GM12878 (cell line): ENCODE measurements around the gene LRP10. TPM values are rescaled to one million over a fixed set of nuclear protein-coding genes. Genes with fewer than 3 reads are reported as not detected.

Experiments
- ATAC-seq: fragments of 200-7000 bp; cut with Tn5 transposase; 3 replicates; pipeline ENCODE4 v1.9.1; 2020; ENCODE audit warnings: mild to moderate bottlenecking, moderate library complexity
- BruUV-seq: library from RNA; stranded (reverse); fragments of 400-500 nt; replicated peaks from 2 replicates; lab custom pipeline; 2021; lab: Mats Ljungman, UMichigan
- CTCF ChIA-PET: fragments of 300-600 bp; sonication (Branson Sonifier 250); formaldehyde crosslinking; extraction: SDS; loops from one replicate; lab custom pipeline; 2021; ENCODE audit warnings: inconsistent platforms; lab: Yijun Ruan, JAX
- POLR2A ChIA-PET: fragments of 350-600 bp; formaldehyde crosslinking; extraction: SDS; loops from one replicate; lab custom pipeline; 2021; ENCODE audit warnings: inconsistent platforms; lab: Charles Lee
- RAD21 ChIA-PET: fragments of 300-600 bp; sonication (Branson Sonifier 250); formaldehyde crosslinking; loops from one replicate; lab custom pipeline; 2023; ENCODE audit warnings: antibody characterized with exemption; ENCODE audit not compliant: unreplicated experiment; lab: Charles Lee
- SMC1A ChIA-PET: fragments of 300-600 bp; sonication (Branson Sonifier 250); formaldehyde crosslinking; loops from one replicate; lab custom pipeline; 2023; ENCODE audit not compliant: unreplicated experiment, uncharacterized antibody; lab: Charles Lee
- DNase-seq: peaks from one replicate; pipeline ENCODE4 v3.0.0-alpha.2; 2011; ENCODE audit warnings: low read depth, low spot score
- FAIRE-seq: peaks from 3 replicates; lab custom pipeline; 2011; peaks lifted over from hg19 to GRCh38; lab: Jason Lieb, UNC
- H2AFZ ChIP-seq: 2 replicates; pipeline ENCODE4 v1.6.0; 2011; ENCODE audit warnings: low read depth, low read length, control low read depth; ENCODE audit not compliant: control insufficient read depth
- H3K27ac ChIP-seq: 2 replicates; pipeline ENCODE4 v1.5.1; 2011; ENCODE audit warnings: control low read depth; ENCODE audit not compliant: control insufficient read depth, insufficient read depth
- H3K27me3 ChIP-seq, 2 experiments: replicated peaks in 1 of 2; 2 replicates each; pipeline versions ENCODE4 v1.6.0 to v1.6.1; 2011; ENCODE audit warnings: low read length in 1 of 2; ENCODE audit not compliant: control insufficient read depth in 2 of 2, insufficient read depth in 2 of 2
- H3K36me3 ChIP-seq, 2 experiments: 2 replicates each; pipeline ENCODE4 v1.5.1; 2011; ENCODE audit warnings: low read length in 1 of 2; ENCODE audit not compliant: control insufficient read depth in 2 of 2, insufficient read depth in 2 of 2
- H3K4me1 ChIP-seq: 2 replicates; pipeline ENCODE4 v1.6.1; 2011; ENCODE audit warnings: mild to moderate bottlenecking, low read length, moderate library complexity, mixed read lengths; ENCODE audit not compliant: control insufficient read depth, insufficient read depth
- H3K4me2 ChIP-seq: 2 replicates; pipeline ENCODE4 v1.6.0; 2011; ENCODE audit warnings: control low read depth; ENCODE audit not compliant: control insufficient read depth, insufficient read depth
- H3K4me3 ChIP-seq: fragments of 200-600 bp; sonication (generic); 2 replicates; pipeline ENCODE4 v1.5.1; 2016
- H3K79me2 ChIP-seq: 2 replicates; pipeline ENCODE4 v1.6.0; 2011; ENCODE audit warnings: low read length; ENCODE audit not compliant: control insufficient read depth, insufficient read depth
- H3K9ac ChIP-seq: 2 replicates; pipeline ENCODE4 v1.8.0; 2011; ENCODE audit warnings: low read length, control low read depth, mixed read lengths; ENCODE audit not compliant: control insufficient read depth, insufficient read depth
- H3K9me3 ChIP-seq: replicated peaks from 3 replicates; pipeline ENCODE4 v1.5.1; 2011; ENCODE audit warnings: mild to moderate bottlenecking, low read length; ENCODE audit not compliant: control insufficient read depth, insufficient read depth
- H4K20me1 ChIP-seq: 2 replicates; pipeline ENCODE4 v1.6.0; 2011; ENCODE audit not compliant: control insufficient read depth, insufficient read depth
- ATF3 ChIP-seq: IDR thresholded peaks from 2 replicates; pipeline ENCODE4 v1.6.1; 2011; ENCODE audit warnings: low read depth, mild to moderate bottlenecking, low read length, moderate library complexity, borderline replicate concordance; ENCODE audit errors: extremely low read depth
- BCL3 ChIP-seq: IDR thresholded peaks from 2 replicates; pipeline ENCODE4 v1.6.1; 2011; ENCODE audit warnings: borderline replicate concordance, low read depth, mild to moderate bottlenecking, moderate library complexity, low read length; ENCODE audit not compliant: insufficient read depth, poor library complexity, severe bottlenecking
- CBX5 ChIP-seq: sonication (generic); IDR thresholded peaks from 2 replicates; pipeline ENCODE4 v1.6.1; 2016; ENCODE audit warnings: low read depth, moderate library complexity, mild to moderate bottlenecking, inconsistent platforms
- CHD2 ChIP-seq: IDR thresholded peaks from 2 replicates; pipeline ENCODE4 v1.6.1; 2011; ENCODE audit warnings: low read depth, low read length, improper control_type of control experiment, borderline replicate concordance
- FOXM1 ChIP-seq: IDR thresholded peaks from 2 replicates; pipeline ENCODE4 v1.6.1; 2012; ENCODE audit warnings: low read depth, mild to moderate bottlenecking, inconsistent platforms, low read length, moderate library complexity
- MXI1 ChIP-seq: fragments of 150-350 bp; IDR thresholded peaks from 2 replicates; pipeline ENCODE4 v1.6.1; 2011; ENCODE audit warnings: low read depth, mild to moderate bottlenecking, inconsistent platforms, low read length, improper control_type of control experiment
- NBN ChIP-seq: fragments of 450-650 bp; IDR thresholded peaks from 2 replicates; pipeline ENCODE4 v1.6.1; 2016
- RELB ChIP-seq: fragments of 450-650 bp; IDR thresholded peaks from 2 replicates; pipeline ENCODE4 v1.6.1; 2017; ENCODE audit warnings: low read depth, mild to moderate bottlenecking, moderate library complexity
- REST ChIP-seq: IDR thresholded peaks from 2 replicates; pipeline ENCODE4 v1.6.1; 2012; ENCODE audit warnings: mild to moderate bottlenecking, low read depth, low read length
- SIN3A ChIP-seq: IDR thresholded peaks from 2 replicates; pipeline ENCODE4 v1.6.1; 2012; ENCODE audit warnings: low read depth, low read length, improper control_type of control experiment
- SMC3 ChIP-seq: IDR thresholded peaks from 2 replicates; pipeline ENCODE4 v1.6.1; 2011; ENCODE audit warnings: low read length, improper control_type of control experiment, borderline replicate concordance
- STAT1 ChIP-seq: fragments of 450-650 bp; conservative IDR thresholded peaks from 2 replicates; pipeline ENCODE4 v1.6.1; 2014; ENCODE audit warnings: antibody characterized with exemption, mild to moderate bottlenecking
- ZNF217 ChIP-seq: fragments of 450-650 bp; IDR thresholded peaks from 2 replicates; pipeline ENCODE4 v1.6.1; 2017; ENCODE audit warnings: antibody characterized with exemption, mild to moderate bottlenecking
- ZNF622 ChIP-seq: fragments of 450-650 bp; IDR thresholded peaks from 2 replicates; pipeline ENCODE4 v1.6.1; 2017; ENCODE audit warnings: mild to moderate bottlenecking, inconsistent platforms
- WGBS: methylation state at CpG from one replicate; pipeline ENCODE4 v1.1.6; 2016; ENCODE audit warnings: low lambda C conversion rate; ENCODE audit not compliant: insufficient replicate concordance, insufficient coverage; ENCODE audit errors: missing lambda C conversion rate; 5-methylcytosine and 5-hydroxymethylcytosine counted together
- in situ Hi-C: fragments of 300-500 bp; cut with MboI; formaldehyde crosslinking; loops from 9 replicates; pipeline ENCODE4 v1.14.3; 2018; ENCODE audit warnings: mixed read lengths
- intact Hi-C: fragments of 100-400 bp; cut with micrococcal nuclease; formaldehyde crosslinking; loops from one replicate; pipeline ENCODE4 v1.14.2; 2022; ENCODE audit not compliant: unreplicated experiment
- polyA plus RNA-seq, 11 experiments: library from polyadenylated mRNA; depleted of rRNA in 4 of 11; unstranded in 6 of 11; stranded (reverse) in 5 of 11; fragments of >200 nt; fragmentation: Nextera tagmentation in 4 of 11; fragmentation: Illumina TruSeq in 1 of 11; extraction: Ambion mirVana in 4 of 11; extraction: Trizol in 1 of 11; gene quantifications; 1 replicate in 1 of 11; 2 replicates in 10 of 11; pipeline versions ENCODE4 v1.2.1 to v1.2.3, GENCODE V29; 2011 to 2016; ENCODE audit warnings: inconsistent platforms in 2 of 11, missing spikeins in 2 of 11, low read depth in 1 of 11
- total RNA-seq, 4 experiments: library from RNA; depleted of rRNA in 3 of 4; stranded (reverse); fragments of >200 nt in 3 of 4; fragmentation: Illumina TruSeq in 1 of 4; extraction: Trizol in 1 of 4; gene quantifications; 2 replicates each; pipeline versions ENCODE4 v1.2.1 to v1.2.3, GENCODE V29; 2013 to 2021

Gene LRP10
- total and polyA plus RNA-seq, 10 of the 15 experiments (the other 5 are each of a cell fraction or from before 2014, with no cell fraction given) = 3.0 to 56.9 (median 20.9) TPM

DNA sequence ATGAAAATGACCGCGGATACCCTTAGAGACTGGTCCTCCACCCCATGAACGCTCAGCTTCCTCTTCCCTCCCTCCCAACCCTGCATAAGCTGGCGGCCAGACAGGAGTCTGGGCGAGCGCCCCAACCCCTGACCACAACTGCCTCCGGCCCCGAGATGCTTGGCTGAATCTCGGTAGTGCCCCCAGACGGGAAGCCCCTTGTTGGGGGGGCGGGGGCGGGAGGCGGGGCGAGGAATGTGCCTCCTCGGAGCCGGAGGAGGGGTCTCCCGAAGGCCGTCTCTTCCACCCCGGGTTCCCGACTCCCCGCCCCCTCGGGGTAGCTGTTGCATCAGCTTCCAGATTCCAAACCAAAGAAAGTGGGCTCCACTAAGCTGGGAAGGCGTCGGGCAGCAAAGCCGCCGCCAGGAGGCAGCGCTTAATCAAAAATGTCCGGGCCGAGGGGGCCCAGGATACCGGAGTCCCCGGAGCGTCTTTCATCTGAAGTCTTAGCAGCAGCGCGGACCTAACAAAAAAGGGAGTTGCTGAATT lies 48.9 kb upstream of the LRP10 start:
- peak overlapping the region; percentile 48 for H3K27ac ChIP-seq
- no peaks in the 10 kb centered on the region for H3K36me3 ChIP-seq
- DNase-seq (no peak), ATAC-seq (peak; percentile 78), FAIRE-seq (no peak)
- ChIA-PET CTCF (interaction anchor here (0.6 to 15.1 kb wide), 43 partner anchors 8 to 364 kb away, joined by 3 to 324 read pairs (median 6); partner anchors contain the start of genes DAD1, LRP10, OXA1L and SLC7A7), RAD21 (interaction anchor here (0.7 to 5.3 kb wide), 33 partner anchors 10 to 266 kb away, joined by 3 to 130 read pairs (median 5); partner anchors contain the start of genes OXA1L and PRMT5), SMC1A (interaction anchor here (0.9 to 7.6 kb wide), 33 partner anchors 8 to 346 kb away, joined by 3 to 104 read pairs (median 5); partner anchors contain the start of genes OXA1L and SLC7A7), POLR2A (interaction anchor here (0.6 to 2.0 kb wide), 11 partner anchors 8 to 32 kb away, joined by 3 to 11 read pairs (median 4); no protein-coding TSS in a partner anchor)
- peak overlapping the region; percentile 67 for H2AFZ ChIP-seq
- WGBS = 2% methylated on average over 25 of the region's 34 CpGs
- H3K4me2 ChIP-seq = peak overlapping the region; percentile 65
- no peaks in the 10 kb centered on the region for H4K20me1 ChIP-seq
- BruUV-seq = no TSS peak
- peaks cover 34% of the 10 kb centered on the region for H3K4me1 ChIP-seq
- peak overlapping the region; percentile 64 for H3K9ac ChIP-seq
- intact Hi-C loops = loop anchor here (1.0 kb wide), 3 partner anchors 11 to 78 kb away; no protein-coding TSS in a partner anchor
- H3K79me2 ChIP-seq = no peaks in the 10 kb centered on the region
- in situ Hi-C loops = no loop called here
- H3K27me3 ChIP-seq = no peaks in the 10 kb centered on the region
- H3K9me3 ChIP-seq = no peaks in the 10 kb centered on the region
- H3K4me3 ChIP-seq = peak overlapping the region; percentile 74
- TF ChIP-seq CHD2 (no peak), SIN3A (no peak), RELB (peak; percentile 59; the same call in 1 of the 2 replicates), STAT1 (no peak), ZNF622 (no peak), ATF3 (no peak), SMC3 (peak; percentile 66), ZNF217 (no peak), CBX5 (peak; percentile 70; the same call in 1 of the 2 replicates), REST (no peak), FOXM1 (peak; percentile 67; the same call in 1 of the 2 replicates), NBN (peak; percentile 54), BCL3 (peak; percentile 13), MXI1 (no peak)
